HG03558 (cell line): ENCODE results near the gene CHSY3.

Source experiments
- ATAC-seq: cut with Tn5 transposase; IDR thresholded peaks from one replicate; pipeline ENCODE4 v1.9.1; 2021; ENCODE audit warnings: moderate number of reproducible peaks; ENCODE audit not compliant: unreplicated experiment; ENCODE audit errors: extremely low read depth

The CHSY3 gene

GRCh38 chr5:129904102-129904666 lies at the start of gene CHSY3:
CHSY3 (plus strand) TSS chr5:129904465.
- no peak for ATAC-seq

GRCh38 chr5:129856325-129856724 lies 47.9 kb upstream of the CHSY3 start:
- no peak for ATAC-seq

- no peak for ATAC-seq
Measured at GRCh38 chr5:129857116-129857515, 47.1 kb upstream of the CHSY3 start.

- no peak for ATAC-seq
Measured at GRCh38 chr5:129858131-129858675, 46.1 kb upstream of the CHSY3 start.

DNA sequence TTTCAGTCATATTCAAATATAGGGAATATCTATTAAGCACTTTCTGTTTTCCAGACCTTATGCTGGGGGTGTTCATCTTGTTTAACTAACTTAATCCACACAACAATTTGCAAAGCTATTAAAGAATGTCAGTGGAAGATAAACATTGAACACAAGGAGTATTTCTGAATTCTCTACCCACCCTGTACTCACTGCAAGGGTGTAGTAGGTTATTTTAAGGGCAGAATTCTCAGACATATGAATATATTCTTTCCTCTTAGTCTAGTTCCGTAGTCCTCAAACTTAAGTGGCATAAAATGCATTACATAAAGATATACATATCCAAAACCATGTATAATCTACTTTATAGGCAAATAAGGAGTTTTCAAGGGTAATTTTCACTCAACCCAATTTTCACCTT lies 19.9 kb upstream of the CHSY3 start:
- no peak for ATAC-seq

DNA sequence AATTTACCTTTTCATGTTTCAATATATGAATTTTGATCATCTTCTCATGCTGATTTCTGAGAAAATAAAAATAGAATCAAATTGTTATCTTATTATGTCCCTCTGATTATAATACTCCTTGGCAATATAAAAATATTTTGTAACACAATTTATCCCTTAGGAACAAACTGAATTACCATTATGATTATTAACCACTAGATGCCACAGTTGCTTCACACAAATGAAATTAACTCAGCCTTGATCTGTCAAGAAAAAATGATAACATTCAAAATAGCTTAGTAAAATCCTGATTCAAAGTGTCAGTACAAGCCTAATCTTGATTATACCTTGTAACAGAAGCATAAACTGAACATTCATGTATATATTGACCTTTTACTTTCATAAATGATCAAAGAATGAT lies 4.8 kb upstream of the CHSY3 start:
- ATAC-seq = no peak

DNA sequence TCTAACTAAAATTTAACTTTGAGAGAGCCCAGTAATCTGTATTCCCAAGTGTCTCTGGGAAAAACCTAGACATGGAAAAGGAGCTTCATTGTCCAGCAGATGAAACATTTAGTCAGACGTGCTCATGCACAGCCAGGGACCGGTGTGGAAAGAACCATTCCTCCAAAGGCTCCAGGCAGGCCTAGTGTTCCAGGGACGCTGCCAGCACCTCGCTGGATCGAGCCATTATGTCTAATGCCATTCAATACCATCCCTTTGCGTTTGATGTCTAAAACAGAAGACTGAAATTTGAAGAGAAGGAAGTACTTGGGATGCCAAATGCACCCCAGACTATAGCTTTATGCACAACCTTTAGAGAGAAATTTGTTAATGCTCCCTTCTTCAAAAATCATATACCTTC lies 1.4 kb upstream of the CHSY3 start:
- no peak for ATAC-seq

GRCh38 chr5:129903466-129904101 lies 681 bp upstream of the CHSY3 start:
- no peak for ATAC-seq

DNA sequence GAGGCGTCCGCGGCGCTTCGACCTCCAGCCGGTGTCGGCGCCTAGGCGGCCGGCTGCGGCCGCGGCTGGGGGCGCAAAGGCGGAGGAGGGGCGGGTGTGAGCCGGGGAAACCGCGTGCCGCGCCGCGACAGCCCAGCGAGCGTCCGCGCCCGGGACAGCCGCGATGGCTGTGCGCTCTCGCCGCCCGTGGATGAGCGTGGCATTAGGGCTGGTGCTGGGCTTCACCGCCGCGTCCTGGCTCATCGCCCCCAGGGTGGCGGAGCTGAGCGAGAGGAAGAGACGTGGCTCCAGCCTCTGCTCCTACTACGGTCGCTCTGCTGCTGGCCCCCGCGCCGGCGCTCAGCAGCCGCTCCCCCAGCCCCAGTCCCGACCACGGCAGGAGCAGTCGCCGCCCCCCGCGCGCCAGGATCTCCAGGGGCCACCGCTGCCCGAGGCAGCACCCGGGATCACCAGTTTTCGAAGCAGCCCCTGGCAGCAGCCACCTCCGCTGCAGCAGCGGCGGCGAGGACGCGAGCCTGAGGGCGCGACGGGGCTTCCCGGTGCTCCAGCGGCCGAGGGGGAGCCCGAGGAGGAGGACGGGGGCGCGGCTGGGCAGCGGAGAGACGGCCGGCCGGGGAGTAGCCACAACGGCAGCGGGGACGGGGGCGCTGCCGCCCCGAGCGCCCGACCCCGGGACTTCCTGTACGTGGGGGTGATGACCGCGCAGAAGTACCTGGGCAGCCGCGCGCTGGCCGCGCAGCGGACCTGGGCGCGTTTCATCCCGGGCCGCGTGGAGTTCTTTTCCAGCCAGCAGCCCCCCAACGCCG lies 605 bp downstream of the CHSY3 start:
- ATAC-seq = no peak

DNA sequence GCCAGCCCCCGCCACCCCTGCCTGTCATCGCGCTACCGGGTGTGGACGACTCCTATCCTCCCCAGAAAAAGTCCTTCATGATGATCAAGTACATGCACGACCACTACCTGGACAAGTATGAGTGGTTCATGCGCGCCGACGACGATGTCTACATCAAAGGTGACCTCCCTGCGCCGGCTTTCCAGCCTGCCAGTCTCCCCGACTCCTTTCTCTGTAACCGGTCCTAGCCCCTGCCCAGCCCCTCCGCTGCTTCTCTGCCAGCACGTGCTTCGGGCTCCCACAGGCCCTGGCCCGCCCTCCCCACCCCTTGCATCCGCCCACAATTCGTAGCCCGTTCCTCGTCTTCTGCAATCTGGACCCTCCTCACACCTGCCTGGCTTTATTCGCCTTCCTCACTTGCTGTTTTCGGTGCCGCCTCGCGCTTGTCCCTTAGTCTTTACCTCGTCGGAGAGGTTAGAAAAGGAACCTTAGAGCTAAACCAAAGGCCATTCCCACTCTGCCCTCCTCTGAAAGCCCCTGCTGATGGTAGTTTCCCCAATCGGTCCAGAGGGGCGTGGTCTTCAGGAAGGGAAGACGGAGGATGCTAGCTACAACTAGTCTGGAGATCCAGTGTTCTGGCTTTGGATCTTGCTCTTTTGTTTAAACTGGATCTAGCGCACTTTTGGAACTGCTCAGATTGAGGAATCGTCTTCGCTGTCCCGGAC lies 1.4 kb downstream of the CHSY3 start:
- no peak for ATAC-seq

DNA sequence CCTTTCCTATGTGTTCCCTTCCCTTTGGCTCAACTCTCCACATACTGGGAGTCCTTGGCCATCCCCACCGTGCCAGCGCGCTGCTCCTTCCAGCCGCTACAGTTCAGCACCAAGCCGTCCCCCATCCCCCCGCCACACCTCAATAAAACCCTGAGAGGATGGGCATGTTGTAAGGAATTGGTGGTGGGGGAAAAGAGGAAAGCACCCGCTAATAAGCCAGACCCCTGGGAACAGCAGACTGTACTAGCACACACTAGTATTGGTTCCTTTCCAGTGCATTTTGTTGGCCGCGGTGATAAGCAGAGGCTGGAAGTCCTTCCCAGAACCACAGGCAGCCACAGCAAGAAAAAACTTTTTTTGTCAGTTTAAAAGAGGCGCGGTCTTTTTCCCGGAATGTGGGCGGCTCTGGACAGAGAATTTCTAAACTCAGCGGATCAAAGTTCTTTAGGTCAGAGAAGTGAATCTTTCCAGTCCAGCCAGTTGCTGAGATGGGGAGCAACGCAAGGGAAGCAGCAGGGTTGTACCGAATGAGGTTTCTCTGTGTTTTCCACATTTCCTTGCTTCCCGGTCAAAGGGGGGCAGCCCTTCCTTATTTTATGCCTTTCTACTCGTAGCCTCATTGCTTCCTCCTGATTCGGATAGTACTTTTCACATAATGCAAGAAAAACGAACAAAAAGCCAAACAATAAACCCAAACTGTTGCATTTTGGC lies 2.1 kb downstream of the CHSY3 start:
- ATAC-seq = no peak

GRCh38 chr5:129909225-129909624 lies 5.0 kb downstream of the CHSY3 start:
- ATAC-seq = peak; percentile 58

DNA sequence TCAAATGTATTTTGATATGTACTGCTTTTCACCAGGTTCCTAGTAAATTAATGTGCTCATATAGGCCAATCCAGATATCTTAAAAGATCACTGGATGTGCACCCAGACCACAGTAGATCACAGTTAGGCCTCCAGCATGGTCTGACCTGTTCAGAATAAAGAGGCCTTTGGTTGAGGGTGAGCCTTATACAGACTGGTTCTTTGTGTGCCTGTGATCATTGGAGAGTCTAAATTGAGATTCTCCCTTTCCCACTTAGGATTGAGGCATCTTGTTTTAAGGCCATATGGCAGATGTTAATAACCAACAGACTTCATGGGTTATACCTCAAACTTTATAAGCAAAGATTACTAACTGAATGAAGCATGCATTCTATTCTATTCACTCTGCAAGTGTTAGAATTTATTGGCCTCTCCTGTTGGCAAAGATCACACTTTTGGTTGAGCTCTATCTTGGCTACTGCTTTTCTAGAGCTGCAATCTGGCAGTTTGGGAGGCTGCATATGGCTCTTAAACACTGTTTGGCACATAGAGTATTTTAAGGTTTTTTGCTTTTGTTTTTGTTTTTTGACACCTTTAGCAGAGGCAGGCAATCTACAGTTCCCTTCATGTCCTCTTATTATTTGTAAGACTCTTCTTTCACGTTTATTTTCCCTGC lies 8.5 kb downstream of the CHSY3 start:
- no peak for ATAC-seq

GRCh38 chr5:129915415-129915814 lies 11.2 kb downstream of the CHSY3 start:
- ATAC-seq = no peak

- ATAC-seq = no peak
Measured at GRCh38 chr5:129917224-129917623, 13.0 kb downstream of the CHSY3 start.

DNA sequence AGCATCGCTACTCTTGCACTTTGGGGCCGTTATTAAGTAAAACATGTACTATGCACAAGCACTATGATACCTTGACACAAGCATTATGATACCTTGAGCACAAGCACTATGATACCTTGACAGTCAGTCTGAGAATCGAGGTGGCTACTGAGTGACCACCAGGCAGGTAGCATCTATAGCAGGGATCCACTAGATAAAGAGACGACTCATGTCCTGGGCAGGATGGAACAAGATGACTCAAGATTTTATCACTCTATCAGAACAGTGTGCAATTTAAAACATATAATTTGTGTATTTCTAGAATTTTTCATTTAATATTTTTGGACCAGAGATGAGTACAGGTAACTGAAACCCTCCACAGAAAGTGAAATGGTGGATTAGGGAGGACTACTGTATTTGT lies 16.9 kb downstream of the CHSY3 start:
- no peak for ATAC-seq

DNA sequence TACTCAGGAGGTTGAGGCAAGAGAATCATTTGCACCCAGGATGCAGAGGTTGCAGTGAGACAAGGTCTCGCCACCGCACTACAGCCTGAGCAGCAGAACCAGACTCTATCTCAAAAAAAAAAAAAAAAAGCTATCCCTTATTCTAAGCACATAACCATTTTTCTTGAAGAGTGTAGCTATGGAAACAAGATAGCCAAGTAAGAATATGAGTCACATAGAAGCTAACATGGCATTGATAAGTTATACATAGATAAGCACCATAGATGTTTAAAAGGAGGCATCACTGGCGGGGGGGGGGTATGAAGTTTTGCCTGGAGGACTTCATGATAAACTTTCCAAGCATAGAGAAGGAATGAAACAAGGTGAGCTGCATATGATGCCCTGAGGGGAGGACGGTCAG lies 26.0 kb downstream of the CHSY3 start:
- no peak for ATAC-seq

- no peak for ATAC-seq
Measured at GRCh38 chr5:129935626-129936025, 31.4 kb downstream of the CHSY3 start.

DNA sequence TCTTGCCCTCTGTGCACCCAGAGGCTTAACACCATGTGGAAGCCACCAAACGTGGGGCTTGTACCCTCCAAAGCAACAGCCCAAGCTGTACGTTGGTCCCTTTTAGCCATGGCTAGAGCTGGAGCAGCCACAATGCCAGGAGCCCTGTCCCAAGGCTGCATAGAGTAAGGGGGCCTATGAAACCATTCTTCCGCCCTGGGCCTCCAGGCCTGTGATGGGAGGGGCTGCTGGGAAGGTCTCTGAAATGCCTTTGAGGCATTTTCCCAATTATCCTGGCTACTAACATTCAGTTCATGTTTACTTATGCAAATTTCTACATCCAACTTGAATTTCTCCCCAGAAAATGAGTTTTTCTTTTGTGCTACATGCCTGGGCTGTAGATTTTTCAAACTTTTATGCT lies 33.8 kb downstream of the CHSY3 start:
- ATAC-seq = no peak

DNA sequence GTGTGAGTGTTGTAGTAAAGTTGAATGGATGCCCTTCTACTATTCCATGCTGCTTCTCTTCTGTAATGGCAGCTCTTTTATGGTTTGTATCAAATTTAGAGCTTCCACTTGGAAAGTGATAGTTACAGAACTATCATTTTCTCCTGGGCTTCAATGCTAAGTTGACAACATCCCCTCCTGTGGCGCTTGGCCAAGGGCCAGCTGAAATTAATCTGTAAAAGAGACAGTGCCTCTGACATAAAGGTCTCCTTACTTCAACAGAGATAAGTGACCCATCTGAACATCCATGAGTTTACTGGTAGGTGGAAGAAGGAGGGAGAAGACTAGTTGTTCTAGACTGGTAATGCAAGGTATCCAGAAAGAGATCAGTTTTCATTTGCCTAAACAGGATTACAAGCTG lies 39.7 kb downstream of the CHSY3 start:
- no peak for ATAC-seq
